Stromal cell of bone marrow (primary cell): Measurements from ENCODE around the gene CFAP100.

Experiments used
- DNase-seq: peaks from one replicate; pipeline ENCODE4 v3.0.0-alpha.2; 2012; ENCODE audit warnings: low read depth

Gene CFAP100

DNA sequence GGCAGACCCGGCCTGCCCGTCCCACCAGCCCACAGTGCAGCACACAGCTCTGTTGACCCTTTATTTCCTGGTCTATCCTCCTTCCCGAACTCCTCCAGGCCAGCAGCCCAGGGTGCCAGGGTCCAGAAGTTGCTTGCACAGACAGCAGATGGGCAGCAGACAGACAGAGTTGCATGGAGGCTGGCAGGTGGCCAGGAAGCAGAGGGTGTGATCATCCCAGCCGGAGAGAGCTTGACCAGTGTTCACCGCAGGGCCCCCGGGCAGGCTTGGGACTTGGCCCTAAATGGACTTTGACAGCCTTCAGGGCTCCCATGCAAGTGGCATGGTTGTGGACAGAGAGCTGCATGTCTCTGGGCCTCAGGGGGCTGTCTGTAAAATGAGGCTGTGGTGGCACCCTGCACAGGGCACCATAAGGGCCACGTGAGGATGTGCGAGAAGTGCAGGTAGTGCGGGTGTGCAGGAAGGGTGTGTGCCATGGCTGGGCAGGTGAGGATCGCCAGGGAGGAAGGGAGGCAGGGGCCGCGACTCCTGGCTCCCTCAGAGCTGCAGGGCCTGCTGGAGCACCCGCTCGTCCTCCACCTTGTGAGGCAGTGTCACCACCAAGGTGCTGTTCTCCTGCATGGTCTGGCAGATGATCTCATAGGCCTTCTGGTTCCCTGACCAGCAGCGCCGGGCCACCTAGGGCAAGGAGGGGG is 87.2 kb downstream of the CFAP100 start:
- no peak for DNase-seq

DNA sequence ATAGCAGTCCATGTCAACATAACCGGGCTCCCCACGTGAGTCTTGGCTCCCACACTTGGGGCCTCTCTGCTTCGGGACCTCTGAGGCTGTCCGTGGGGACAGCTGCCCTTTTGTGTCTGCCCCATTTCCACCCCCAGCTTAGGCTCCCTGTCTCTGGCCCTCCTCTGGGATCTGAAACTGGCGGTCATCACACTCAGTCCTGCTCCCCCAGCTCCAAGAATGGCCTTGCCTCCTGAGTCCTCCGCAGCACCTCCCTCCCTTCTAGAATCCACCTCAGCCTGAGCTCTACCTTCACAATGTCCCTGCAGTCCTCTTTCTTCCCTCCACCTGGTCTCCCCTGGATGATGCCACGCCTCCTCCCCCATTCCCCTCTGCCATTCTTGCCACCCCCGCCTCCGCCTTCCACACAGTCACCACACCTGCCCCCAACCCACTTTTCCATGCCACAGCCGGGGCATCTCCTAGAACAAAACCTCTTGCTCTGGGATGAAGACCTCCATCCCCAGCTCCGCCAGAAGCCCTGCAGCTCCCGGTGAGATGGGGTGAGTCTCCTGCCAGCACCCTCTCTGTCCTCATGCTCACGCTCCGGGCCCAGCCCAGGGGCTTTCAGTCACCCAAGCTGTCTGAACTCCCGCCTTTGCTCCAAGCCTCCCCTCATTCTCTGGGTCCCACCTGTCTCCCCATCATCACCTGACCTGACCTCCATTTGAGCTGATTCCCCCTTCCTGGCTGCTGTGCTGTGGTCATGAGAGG is 88.0 kb downstream of the CFAP100 start:
- DNase-seq = no peak

DNA sequence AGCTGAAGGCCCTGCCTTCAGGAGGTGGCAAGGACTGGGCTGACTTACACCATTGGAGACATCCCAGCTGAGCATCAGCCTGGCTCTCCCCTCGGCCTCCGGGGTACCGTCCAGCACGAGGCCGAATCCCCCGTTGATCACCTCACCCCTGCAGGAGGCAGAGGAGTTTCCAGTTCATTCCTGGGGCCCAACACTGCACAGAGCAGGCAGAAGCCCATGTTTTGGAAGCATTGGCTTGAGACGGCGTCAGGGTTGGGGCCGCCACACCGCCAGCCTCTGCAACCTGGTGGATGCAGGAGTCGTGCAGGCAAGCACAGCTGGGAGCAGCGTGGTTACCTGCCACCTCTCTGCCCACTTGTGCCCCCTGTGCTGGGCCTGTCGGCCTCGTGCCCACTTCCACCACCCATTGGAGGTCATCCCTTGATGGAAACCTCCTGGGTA is 88.6 kb downstream of the CFAP100 start:
- DNase-seq = no peak

DNA sequence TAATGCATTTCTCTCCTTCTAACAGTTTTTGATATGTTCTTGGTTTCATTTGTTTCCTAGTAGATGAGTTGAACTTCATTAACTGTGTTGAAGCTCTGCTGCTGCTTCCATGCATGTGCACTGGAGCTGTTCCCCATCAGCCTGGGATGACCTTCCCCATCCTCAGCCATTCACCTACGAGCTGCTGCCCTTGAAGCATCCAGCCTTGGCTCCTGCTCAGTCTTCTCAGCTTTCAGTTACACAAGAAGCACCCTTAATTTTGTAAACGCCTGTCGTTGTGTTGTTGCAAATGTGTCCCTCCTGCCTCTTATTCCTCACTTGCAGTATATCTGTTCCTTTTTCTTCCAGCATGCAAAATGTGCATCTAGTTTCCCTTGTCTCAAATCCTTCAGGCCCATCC is 89.4 kb downstream of the CFAP100 start:
- no peak for DNase-seq

DNA sequence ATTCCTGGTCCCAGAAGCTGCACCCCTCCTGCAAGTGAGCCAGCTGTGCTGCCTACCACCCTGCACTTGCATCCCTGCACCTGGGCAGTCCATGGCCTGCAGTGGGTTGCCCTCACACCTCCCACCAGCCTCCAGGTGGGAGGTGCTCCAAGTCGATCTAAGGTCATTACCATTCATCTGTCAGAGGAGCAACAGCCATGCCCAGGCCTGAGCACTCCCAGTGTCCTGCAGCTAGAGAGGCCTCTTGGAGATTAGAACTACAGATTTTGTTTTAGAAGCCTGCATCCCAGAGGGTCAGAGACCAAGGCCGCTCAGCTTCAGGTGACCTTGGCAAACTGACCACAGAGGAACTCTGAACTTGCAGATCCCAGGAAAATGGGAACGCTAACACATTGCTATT is 90.0 kb downstream of the CFAP100 start:
- no peak for DNase-seq

DNA sequence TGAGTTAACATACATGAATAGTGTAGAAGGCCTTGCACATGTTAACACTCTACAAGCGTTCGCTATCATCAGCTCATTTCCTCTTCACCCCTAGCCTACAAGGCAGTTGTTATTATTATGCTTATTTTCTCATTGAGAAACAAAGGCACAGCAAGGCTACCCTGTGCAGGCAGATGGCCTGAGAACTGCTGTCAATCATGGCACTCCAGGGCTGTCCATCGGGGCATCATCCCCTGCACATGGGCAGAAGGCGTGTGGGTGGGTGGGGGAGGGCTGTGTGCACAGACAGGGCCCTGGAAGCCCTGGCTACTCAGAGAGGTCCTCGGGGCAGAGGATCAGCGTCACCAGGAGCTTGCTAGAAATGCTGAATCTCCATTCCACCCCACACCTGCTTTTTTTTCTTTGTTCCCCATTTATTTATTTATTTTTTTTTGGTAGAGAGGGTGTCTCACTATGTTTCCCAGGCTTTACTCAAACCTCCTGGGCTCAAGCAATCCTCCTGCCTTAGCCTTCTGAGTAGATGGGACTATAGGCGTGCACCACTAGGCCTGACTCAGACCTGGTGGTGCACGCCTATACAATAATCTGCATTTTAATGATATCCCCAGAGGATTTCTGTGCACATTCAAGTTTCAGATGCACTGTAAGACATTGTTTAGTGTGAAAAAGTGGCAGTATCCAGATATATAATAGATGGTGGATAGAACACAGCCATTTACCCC is 90.6 kb downstream of the CFAP100 start:
- no peak for DNase-seq

DNA sequence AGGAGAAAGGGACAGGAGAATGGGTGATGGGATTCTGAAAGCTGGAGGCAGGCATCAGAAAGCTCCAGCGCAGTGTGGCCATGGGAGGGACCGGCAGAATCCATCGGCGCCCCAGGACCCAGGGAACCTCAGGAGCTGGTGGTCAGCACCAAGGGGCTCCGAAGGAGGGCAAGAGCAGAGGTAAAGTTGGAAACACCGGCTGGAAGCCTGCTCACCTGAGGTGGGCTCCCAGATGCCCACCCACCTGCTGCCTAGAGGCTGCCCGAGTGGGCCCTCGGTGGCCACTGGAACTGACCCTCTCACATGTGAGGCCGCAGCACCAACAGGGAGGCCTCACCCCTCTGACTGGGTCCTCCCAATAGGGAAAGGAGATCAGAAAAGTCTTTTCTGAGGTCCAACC is 91.2 kb downstream of the CFAP100 start:
- DNase-seq = no peak
